Activated naive CD4-positive, alpha-beta T cell treated with Interleukin-2 at 50 U/mL for 16 hours (primary cell): ENCODE data around the gene LRP1B.
"Not testable (repeated sequence)": the region's sequence is repeated elsewhere in the genome, so short reads cannot be mapped to it uniquely, and the experiment has no call there.

Experiments used
- DNase-seq: peaks from one replicate; pipeline ENCODE4 v3.0.0-alpha.2; 2020

The LRP1B gene

DNA sequence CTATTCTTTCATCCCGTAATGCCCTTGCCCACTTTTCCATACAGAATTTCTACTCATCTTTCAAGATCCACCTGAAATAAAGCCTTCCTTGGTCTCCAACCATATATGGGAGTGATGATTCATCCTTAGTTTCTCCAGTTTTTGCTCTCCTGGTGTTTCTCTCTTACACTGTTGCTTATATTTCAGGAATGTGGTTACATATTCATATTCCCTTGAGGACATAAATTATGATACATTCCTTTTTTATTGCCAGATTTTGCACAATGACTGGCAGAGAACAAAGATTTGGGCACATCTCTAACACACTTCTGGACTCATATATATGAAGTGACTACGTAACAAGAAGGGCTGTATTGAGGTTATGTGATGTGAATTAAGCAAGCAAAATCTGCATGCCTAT is 1777.3 kb downstream of the LRP1B start:
- no peak for DNase-seq

DNA sequence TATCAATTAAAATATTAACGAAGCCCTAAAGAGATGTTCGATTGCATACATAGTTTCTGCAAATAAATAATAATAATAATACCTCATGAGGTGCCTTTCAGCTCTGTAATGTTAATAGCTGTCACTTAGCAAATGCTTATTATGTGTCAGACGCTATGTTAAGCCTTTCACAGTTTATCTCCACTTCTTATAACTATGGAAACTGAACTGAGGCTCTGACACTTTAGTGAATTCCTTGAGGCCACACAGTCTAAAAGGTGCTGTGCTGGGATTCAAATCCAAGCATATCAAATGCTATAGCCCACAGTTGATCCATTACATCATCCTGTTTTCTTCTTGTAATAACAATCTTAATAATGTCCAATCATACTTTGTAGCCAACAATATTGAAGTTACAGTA is 1779.1 kb downstream of the LRP1B start:
- DNase-seq = no peak

DNA sequence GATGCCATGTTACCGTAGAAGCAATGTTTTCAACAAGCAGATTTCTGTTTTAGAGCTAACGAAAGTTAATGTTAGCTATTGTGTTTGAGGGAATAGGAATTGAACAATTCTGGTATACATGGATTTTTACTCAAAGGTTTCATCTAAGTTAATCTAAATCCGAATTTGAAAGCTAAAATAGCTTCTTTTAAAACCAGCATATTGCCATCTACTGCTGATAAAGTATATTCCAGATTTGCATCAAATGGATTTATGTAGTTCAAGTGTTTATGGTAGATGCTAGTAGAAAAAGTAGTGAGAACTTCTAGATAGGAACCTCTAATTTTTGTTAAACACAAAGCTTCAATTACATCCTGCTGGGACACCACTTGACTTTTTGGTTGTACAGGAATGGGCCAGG is 1781.1 kb downstream of the LRP1B start:
- DNase-seq = no peak

DNA sequence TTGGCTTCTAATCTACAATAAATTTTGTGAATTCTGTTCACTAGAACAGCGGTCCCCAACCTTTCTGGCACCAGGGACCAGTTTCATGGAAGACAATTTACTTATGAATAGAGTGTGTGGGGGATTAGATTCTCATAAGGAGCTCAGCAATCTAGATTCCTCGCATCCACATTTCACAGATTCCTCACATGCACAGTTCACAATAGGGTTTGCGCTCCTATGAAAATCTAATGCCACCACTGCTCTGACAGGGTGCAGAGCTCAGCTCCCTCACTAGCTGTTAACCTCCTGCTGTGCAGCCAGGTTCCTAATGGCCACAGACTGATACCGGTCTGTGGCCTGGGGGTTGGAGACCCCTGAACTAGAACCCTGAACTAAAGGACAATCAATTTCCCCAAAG is 1782.0 kb downstream of the LRP1B start:
- DNase-seq = no peak

DNA sequence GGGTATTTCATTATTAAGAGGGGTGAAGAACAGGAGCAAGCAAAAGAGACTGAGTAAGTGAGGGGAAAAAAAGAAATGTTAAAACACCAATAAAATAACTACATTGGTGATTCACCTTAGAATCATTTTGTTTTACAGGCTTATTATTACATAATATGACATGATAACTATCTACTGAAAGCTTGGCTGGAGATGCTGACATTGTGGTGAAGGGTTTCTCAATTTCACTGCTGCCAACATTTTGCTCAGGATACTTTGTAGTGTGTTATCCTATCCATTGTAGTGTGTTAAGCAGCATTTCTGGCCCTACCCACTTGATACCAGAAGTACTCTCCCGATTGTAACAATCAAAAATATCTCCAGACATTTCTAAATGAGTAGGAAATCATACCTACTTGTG is 1786.0 kb downstream of the LRP1B start:
- no peak for DNase-seq

DNA sequence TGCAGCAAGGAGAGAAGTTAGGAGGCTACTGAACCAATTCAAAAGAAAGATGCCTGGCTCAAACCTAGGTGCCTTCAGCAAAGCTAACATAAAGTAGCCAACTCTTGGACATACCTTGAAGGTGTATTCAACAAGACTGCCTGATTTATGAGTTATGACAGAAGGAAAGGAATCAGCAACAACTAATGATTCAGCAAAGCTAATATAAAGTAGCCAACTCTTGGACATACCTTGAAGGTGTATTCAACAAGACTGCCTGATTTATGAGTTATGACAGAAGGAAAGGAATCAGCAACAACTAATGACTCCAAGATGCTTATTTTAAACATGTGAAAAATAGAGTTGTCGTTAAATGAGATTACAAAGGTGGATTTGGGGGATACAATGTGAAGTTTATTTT is 1786.5 kb downstream of the LRP1B start:
- DNase-seq = not testable (repeated sequence)

DNA sequence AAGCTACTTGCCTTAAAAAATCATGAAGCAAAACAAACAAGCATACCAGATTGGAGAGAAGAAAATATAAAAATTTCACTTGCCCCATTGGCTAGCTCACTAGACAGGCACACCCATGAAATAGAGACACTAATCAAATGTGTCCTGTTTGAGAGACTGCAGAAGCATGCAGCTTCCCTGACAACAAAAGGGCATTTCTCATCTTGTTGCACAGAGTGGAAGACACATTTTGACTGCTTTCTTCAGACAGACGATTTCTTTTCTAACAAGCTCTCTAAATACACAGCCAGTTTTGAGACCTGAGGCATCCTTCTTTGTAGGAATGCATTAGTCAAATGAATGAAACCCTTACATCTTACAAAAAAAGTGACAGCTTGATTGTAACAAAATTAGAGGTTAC is 1792.0 kb downstream of the LRP1B start:
- DNase-seq = no peak

DNA sequence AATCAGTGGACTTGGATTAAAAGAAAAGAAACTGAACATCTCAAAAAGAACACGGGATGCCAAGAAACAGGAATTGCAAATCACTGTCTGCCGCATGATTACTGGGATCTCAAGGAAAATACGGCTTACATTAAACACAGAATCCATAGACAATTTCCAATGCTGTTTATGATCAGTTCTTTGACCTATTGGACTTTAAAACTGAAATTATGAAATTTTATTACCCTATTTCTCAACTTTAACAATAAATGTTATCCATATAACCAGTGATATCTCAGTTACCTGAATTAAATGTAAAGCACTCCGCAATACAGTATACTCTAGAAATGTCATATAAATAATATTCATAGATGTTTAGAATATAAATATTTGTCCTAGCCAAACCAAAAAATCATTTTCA is 1793.8 kb downstream of the LRP1B start:
- no peak for DNase-seq

DNA sequence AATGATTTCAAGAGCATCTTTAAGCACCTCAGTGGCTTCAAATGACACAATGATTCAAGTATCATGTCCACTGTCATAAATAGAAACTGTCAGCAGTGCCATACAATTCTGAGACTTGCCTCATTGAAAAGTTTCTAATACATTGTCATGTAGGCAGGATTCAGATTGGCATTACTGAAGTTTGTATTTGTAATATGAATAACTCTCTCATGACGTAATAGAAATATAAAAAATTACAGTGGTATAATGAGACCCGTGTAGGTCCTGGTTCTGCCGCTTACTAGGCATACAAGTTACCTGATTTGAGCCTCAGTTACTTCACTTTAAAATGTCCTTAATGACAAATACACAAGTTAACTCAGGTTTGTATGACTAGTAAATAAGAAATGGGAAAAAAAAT is 1814.5 kb downstream of the LRP1B start:
- DNase-seq = no peak

DNA sequence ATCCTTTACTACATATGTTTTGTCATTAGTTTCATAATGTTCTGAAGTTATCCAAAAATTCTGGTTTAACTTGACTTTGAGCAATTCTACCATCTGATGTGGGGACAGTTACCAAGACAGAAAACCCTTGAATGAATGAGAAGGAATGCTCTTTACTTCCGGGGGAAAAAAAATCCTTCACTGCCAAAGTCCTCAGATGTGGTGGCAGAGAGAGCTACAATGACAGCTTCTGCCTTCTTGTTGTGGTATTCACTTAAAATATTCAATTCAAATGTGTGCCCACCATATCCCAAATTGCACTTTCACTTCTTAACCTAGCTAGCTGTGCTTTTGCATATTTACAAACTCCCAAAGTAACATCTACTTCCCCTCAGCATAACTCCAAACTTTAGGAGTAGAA is 1818.9 kb downstream of the LRP1B start:
- DNase-seq = no peak

DNA sequence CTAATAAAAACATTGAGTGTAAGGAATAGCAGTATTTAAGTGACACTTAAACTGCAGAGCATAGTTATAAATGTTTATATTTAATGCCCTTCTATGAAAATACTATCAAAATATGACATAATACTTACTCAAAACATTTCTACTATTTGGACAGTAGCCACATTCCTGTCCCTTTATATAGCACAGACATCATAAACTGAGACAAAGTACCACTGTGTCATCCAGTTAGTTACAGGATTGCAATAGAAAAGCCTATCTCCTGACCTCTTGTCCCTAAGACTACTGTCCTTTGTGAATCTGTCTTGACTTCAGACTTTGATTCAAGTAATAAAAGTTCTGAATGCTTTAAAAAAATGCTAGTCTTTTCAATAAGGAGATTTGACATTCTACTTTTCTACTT is 1822.1 kb downstream of the LRP1B start:
- DNase-seq = no peak

DNA sequence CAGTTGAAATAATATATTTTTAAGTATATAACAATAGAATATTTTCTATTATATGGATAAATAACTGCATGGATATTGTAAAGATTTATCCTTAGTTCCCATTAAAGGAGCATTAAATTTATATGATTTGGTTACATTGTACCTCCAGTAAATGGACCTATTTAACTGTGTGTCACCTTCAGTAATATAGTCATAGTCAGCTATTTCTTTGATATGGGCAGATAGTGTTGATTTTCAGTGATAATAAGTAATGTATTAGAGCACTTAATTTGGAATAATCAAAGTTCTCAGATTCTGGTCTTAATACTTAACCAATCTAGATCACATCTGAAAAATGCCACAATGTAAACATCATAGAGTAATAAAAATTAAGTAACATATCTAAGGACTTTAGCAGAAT is 1823.3 kb downstream of the LRP1B start:
- DNase-seq = no peak

DNA sequence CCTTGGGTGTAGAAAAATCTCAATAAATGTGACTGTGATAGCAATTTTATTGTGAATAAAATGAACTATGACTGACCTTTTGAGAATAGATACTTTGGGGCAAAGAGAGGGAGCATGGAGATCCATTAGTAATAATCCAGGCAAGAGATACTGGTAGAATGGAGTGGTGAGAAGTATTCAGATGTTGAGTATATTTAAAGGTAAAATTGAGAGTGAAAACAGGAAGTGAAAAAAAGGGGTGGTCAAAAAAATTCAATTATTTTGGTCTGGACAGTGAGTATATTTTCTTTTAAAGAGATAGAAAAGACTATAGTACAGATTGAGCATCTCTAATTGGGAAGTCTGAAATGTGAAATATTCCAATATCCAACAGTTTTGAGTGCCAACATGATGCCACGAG is 1835.0 kb downstream of the LRP1B start:
- no peak for DNase-seq

DNA sequence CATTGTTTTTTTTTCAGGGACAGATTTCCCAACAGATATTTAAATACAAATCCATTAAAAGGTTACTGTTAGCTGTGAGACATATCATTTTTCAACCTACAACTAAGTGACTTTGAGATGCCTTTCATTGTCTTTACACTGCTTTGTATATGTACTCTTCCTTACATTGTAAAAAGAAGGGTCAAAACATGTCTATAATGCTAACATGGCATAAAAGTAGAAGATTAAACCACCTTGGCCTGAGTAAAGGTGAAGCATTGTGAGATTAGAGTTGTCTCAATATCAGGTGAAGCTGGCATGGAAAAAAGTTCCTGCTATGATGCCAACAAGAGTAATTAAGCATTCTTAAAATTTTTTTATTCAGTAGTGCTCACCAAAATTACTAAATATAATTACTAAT is 1842.1 kb downstream of the LRP1B start:
- no peak for DNase-seq

DNA sequence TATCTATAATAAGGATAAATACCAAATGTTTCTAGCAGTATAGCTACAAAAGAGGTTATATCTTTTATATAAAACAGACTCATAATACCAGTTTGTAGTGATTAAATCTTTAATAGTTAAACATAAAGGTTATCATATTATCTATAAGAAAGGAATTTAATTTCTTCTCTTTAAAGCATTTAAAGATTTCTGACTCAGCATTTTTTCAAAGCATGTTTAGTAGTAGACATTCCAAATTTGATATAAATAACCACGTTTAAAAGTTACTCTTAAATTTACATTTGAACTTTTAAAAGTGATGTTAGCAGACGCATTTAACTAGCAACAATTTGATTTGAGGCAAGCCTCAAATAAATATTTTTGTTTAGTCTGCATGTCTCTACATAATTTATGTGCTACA is 1842.6 kb downstream of the LRP1B start:
- DNase-seq = no peak

DNA sequence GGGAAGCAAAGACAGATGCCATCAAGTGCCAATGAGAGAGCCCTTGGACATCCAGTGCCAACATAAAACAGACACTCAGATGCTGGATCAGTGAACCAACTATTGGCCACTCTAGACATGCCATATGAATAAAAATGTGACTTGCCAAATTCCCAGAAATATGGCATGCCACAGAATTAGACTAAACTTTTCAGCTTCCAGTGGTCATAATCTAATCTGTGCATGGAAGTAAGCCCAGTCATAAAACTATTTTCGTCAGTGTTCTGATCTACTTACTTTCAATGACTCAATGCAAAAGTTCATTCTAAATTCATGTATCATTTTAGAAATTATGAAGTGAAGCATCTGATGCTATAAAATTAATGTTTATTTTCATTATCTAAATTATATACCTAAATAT is 1844.4 kb downstream of the LRP1B start:
- no peak for DNase-seq

DNA sequence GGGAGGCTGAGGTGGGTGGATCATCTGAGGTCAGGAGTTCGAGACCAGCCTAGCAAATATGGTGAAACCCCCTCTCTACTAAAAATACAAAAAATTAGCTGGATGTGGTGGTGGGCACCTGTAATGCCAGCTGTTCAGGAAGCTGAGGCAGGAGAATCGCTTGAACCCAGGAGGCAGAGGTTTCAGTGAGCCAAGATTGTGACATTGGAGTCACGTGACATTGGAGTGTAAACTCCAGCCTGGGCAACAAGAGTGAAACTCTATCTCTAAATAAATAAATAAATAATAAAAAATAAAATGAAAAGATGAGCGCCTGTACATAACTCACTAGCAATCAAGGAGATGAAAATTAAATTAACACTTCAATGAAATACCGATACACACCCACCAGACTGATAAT is 1853.5 kb downstream of the LRP1B start:
- not testable (repeated sequence) for DNase-seq

DNA sequence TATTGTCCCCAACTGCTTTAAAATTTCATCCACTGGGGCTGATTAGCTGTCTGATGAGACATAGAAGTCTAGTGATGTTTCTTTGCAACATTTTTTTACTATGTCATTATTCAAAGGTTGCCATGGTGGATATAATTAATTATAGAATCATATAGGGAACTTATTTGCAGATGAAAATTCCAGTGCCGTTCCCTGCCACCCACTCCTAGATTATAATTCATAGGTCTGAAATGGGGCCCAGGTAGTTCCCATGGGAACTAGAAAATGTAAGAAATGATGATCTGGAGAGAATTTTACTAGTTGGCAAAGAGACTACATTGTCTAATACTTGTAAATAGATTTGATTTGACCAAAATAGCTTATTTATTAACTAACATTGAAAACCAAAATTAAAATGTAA is 1854.2 kb downstream of the LRP1B start:
- DNase-seq = no peak

DNA sequence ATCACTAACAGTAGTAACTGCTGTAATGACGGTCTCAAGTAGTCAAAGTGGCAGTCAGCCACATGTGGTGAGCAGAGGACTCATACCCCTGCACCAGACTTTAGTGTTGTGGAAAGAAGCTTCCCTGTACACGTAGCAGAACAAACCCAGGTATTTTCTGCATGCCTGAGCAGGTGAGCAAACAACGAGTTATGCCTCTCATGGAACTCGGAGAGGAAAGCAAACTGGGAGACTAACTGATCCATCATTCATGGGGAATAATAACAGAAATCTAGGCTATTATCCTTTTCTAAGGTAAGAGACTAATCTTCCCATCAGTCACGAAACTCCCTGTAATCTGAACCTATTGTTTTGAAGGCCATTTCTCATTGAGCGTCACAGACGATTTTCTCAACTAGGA is 1855.4 kb downstream of the LRP1B start:
- no peak for DNase-seq

DNA sequence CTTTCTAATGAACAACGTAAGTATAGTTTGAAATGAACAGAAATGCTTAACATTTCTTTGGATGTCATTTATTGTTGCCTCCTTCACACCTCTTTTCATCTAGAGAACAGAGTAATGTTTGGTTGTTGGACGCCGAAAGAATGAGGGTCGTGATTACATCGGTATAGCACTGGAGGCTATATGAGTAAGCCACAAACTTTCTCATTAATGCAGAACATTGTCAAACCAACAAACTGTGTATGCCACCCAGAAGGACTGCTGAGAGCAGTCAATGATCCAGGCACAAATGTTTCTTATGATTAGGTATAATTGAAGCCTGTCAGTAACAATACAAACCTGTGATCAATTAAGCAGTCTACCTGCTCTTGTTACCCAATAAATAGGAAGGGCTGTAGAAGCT is 1855.9 kb downstream of the LRP1B start:
- no peak for DNase-seq

DNA sequence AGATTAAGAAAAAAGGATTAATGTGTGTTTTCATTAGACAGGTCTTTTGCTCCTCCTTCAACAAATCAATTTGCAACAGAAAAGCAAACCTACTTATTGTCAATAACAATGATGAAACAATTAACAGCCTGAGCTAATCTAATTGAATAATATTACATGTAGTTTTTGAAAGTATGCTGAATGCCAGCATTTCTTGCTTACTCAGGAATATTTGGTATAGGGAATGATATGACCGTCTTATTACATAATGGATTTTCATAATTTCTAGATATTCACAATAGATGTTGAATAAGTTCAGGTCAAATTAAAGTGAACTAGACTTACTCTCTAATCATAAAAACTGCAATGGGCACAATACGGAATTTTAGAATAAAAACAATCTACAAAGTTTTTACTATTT is 1856.9 kb downstream of the LRP1B start:
- DNase-seq = no peak

DNA sequence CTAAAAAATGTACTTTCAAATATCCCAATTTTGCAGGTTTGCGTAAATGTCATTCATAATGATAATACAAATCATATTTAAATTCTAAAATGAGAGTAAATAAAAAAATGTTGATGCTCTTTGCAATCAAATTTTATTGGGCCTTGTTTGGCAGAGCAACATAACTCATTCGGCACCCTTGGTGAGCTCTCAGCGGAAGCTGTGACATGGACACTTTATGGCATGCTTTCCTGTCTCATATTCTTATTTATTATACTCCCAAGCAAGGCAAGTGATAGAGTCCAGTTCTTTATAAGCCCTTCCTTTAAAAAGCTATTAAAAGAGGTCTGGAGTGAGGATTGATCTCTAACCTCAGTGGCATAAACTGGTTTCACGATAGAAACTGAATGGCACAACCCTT is 1857.4 kb downstream of the LRP1B start:
- DNase-seq = no peak

DNA sequence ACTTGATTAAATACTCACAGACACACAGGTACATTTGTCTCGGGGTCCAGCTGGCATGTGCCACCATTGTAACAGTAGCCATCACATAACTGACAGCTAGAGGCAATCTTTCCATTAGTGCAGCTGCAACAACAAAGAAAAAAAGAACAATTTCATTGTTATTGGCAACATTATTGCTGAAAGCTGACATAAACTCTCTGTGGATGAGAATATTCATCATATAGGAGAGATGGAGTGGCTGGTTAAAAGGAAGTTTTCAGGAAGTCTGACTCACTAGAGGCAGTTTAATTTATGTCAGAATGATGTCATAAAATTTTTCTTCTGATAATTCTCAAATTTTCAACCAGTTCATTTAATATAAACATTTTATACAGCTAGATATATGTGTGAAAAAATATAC is 1860.6 kb downstream of the LRP1B start:
- DNase-seq = no peak

DNA sequence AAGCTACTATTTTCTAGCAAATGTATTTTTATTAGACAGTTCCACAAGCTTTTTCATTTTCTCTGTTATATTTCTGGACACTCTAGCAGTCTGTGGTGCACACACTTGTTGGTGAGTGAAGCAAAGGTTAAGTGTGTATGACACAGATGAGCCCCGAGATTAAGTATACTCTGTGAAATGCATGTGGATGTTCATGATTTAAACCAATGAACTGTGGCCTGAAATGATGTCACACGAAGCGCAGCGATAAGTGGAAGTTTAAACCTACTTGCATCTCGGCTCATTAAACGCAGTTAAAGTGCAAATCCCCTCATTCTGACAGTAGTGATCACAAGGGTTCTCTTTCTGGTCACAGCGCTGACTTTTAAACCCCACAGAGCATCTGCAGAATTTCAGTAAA is 1861.8 kb downstream of the LRP1B start:
- no peak for DNase-seq

DNA sequence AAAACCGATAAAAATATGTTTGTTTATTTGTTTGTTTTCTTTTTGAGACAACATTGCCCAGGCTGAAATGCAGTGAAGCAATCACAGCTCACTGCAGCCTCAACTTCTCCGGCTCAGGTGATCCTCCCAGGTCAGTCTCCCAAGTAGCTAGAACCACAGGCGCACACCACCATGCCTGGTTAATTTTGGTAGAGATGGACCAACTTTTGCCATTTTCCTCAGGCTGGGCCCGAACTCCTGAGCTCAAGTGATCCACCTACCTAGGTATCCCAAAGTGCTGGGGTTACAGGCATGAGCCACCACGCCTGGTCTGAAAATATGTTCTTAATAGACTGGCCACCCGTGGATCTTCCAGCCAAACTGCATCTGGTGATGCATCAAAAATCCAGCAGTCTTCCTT is 1867.9 kb downstream of the LRP1B start:
- DNase-seq = no peak

DNA sequence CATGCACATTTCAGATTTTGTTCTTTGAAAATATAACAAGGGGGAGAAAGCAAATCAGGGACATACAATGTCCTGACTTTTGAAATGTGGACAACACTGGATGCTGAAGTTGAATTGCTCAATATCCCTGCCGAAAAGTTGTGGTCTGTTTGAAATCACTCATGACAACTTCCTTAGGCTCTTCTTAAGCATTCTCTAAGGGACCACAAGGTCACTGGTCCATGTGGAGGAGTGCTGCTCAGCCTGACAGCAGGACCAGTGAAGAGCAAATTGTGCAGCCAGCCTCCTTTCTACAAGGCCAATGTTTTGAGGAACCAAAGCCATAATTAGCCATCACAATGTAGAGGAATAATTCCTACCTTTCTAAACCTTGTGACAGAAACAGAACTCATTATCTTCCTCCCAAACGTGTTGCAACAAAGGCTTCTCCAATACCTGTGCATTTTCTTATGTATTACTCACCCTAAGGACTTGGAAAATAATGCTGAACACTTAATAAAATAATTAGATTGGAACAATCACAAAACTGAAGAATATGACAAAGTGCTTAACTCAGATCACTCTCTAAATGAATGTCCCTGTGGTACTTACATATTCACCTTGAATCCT is 1873.0 kb downstream of the LRP1B start:
- DNase-seq = no peak
